ENCODE results near the gene ZBTB44. TPM values are rescaled to one million over a fixed set of nuclear protein-coding genes. Genes with fewer than 3 reads are reported as not detected.

The ZBTB44 gene
- total RNA-seq, 1 donor from 2014 or later, result 32.6 TPM

DNA sequence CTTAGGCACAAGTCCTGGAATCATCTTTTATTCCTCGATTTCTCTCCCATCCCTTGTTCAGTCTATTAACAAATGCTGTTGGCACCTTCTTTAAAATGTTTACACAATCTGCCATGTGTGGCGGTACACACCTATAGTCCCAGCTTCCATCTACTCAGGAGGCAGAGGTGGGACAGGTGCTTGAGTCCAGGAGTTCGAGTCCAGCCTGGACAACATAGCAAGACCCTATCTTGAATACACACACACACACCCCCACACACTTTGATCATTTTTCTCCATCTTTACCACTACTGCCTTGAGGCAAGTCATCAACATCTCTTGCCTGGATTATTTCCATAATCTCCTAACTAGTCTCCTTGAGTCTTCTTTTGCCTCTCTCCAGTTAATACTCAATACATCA is 13.7 kb upstream of the ZBTB44 start:
- no peak for DNase-seq (ENCODE audit: low spot score)
- H3K4me1 Mint-ChIP-seq (ENCODE audit: unreplicated experiment), result no peaks in the 10 kb centered on the region
- TF ChIP-seq, protein P1, sequence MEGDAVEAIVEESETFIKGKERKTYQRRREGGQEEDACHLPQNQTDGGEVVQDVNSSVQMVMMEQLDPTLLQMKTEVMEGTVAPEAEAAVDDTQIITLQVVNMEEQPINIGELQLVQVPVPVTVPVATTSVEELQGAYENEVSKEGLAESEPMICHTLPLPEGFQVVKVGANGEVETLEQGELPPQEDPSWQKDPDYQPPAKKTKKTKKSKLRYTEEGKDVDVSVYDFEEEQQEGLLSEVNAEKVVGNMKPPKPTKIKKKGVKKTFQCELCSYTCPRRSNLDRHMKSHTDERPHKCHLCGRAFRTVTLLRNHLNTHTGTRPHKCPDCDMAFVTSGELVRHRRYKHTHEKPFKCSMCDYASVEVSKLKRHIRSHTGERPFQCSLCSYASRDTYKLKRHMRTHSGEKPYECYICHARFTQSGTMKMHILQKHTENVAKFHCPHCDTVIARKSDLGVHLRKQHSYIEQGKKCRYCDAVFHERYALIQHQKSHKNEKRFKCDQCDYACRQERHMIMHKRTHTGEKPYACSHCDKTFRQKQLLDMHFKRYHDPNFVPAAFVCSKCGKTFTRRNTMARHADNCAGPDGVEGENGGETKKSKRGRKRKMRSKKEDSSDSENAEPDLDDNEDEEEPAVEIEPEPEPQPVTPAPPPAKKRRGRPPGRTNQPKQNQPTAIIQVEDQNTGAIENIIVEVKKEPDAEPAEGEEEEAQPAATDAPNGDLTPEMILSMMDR (IDR thresholded peaks at IDR 0.05; ENCODE audit: unreplicated experiment), result no peak
- H3K27ac Mint-ChIP-seq (ENCODE audit: unreplicated experiment), result no peak overlapping the region
- peaks cover 5% of the 10 kb centered on the region for H3K27me3 Mint-ChIP-seq (ENCODE audit: unreplicated experiment)
- H3K9me3 Mint-ChIP-seq (ENCODE audit: unreplicated experiment), result no peaks in the 10 kb centered on the region
- no peaks in the 10 kb centered on the region for H3K36me3 Mint-ChIP-seq (ENCODE audit: low read depth, unreplicated experiment)
- H3K4me3 Mint-ChIP-seq (ENCODE audit: unreplicated experiment), result no peak overlapping the region

DNA sequence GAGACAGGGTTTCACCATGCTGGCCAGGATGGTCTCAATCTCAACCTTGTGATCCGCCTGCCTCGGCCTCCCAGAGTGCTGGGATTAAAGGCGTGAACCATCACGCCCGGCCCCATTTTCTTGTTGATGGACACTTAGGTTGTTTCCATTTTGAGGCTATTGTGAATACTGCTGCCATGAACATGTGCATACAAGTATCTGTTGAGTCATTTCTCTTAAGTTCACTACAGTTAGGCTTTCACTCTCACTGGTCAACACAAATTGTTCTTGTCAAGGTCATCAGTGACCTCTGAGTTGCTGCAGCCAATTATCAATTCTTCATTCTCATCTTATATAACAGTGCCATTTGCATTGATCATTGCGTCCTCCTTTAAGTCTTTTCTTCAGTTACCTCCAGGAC is 13.0 kb upstream of the ZBTB44 start:
- TF ChIP-seq, protein P1 (IDR thresholded peaks at IDR 0.05; ENCODE audit: unreplicated experiment), result no peak
- no peak for DNase-seq (ENCODE audit: low spot score)
- Mint-ChIP-seq H3K4me1 (ENCODE audit: unreplicated experiment) (no peaks in the 10 kb centered on the region), H3K27me3 (ENCODE audit: unreplicated experiment) (peaks cover 5% of the 10 kb centered on the region), H3K27ac (ENCODE audit: unreplicated experiment) (no peak overlapping the region), H3K4me3 (ENCODE audit: unreplicated experiment) (no peak overlapping the region), H3K36me3 (ENCODE audit: low read depth, unreplicated experiment) (no peaks in the 10 kb centered on the region), H3K9me3 (ENCODE audit: unreplicated experiment) (no peaks in the 10 kb centered on the region)

DNA sequence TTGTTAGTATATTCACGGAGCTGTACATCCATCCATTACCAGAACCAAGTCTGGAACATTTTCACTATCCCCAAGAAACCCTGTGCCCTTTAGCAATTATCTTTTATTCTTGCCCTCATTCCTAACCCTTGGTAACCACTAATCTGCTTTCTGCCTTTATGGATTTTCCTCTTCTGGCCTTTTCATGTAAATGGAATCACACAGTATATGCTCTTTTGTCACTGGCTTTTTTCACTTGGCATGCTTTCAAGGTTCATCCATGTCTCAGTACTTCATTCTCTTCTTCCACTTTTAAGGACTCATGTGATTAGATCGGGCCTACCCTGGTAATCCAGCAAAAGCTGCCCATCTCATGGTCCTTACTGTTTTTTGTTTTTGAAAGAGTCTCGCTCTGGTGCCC is 11.0 kb upstream of the ZBTB44 start:
- DNase-seq (ENCODE audit: low spot score), result no peak
- Mint-ChIP-seq H3K9me3 (ENCODE audit: unreplicated experiment) (no peaks in the 10 kb centered on the region), H3K27me3 (ENCODE audit: unreplicated experiment) (peaks cover 5% of the 10 kb centered on the region), H3K36me3 (ENCODE audit: low read depth, unreplicated experiment) (no peaks in the 10 kb centered on the region), H3K4me3 (ENCODE audit: unreplicated experiment) (no peak overlapping the region), H3K4me1 (ENCODE audit: unreplicated experiment) (no peaks in the 10 kb centered on the region), H3K27ac (ENCODE audit: unreplicated experiment) (no peak overlapping the region)
- TF ChIP-seq, protein P1 (IDR thresholded peaks at IDR 0.05; ENCODE audit: unreplicated experiment), result no peak

DNA sequence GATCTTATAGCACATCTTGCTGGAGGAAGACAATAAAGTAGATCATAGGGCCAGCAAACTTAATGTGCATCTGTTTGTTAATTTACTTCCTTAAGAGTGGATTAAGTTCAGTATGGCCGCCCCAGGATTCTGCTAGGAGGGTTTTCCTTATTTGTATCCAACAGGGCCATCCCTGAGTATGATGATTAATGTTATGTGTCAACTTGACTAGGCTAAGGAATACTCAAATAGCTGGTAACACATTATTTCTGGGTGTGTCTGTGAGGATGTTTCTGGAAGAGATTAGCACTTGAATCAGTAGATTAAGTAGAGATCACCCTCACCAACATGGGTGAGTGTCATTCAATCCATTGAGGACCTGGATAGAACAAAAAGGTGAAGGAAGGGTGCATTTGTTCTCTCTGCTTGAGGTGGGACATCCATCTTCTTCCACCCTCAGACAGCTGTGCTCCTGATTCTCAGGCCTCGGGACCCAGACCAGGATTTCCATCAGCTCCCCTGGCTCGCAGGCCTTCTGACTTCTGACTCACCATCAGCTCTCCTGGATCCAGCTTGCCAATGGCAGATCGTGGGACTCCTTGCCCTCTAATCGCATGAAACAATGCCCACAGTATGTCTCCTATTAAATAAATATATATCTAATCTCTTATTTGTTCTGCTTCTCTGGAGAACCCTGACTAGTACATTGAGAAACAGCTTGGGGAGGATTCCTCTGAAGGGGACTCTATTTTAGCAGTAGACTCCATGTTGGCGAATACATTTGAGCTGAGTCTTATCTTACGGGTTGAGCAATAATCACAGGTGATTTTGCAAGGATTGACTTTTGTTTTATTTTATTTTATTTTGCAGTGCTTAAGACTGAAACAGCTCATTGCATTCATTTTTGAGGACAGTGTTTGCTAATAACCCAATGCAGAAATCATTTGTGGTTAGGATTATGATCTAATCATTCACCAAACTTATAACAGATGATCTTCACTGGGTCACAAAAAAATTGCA is 9.0 kb upstream of the ZBTB44 start:
- DNase-seq (ENCODE audit: low spot score), result no peak
- Mint-ChIP-seq H3K4me3 (ENCODE audit: unreplicated experiment) (no peak overlapping the region), H3K36me3 (ENCODE audit: low read depth, unreplicated experiment) (no peaks in the 10 kb centered on the region), H3K27ac (ENCODE audit: unreplicated experiment) (no peak overlapping the region), H3K4me1 (ENCODE audit: unreplicated experiment) (no peaks in the 10 kb centered on the region), H3K27me3 (ENCODE audit: unreplicated experiment) (peaks cover 4% of the 10 kb centered on the region), H3K9me3 (ENCODE audit: unreplicated experiment) (no peaks in the 10 kb centered on the region)
- TF ChIP-seq, protein P1 (IDR thresholded peaks at IDR 0.05; ENCODE audit: unreplicated experiment), result no peak

DNA sequence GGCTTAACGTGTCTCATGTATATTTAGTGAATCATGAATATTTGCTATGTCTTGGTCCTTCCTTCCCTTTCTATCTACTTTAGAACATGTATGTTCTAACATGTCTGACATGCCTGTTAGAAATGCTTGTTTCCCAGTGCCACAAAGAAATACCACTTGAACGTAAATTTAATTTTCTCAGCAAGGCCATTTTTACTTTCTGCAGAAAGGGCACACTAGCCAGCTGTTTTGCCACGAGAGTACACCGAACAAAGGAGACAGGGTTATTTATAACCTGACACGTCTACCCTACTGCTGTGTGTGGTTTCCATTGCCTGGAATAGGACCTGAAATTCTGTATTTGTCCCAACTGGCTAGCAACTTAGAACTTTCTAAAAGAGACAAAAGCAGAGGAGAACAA is 7.4 kb upstream of the ZBTB44 start:
- Mint-ChIP-seq H3K4me3 (ENCODE audit: unreplicated experiment) (no peak overlapping the region), H3K27me3 (ENCODE audit: unreplicated experiment) (peaks cover 4% of the 10 kb centered on the region)

More for the DNA sequence above, 7.4 kb upstream of the ZBTB44 start:
- no peaks in the 10 kb centered on the region for H3K36me3 Mint-ChIP-seq (ENCODE audit: low read depth, unreplicated experiment)
- TF ChIP-seq, protein P1 (IDR thresholded peaks at IDR 0.05; ENCODE audit: unreplicated experiment), result no peak
- H3K9me3 Mint-ChIP-seq (ENCODE audit: unreplicated experiment), result no peaks in the 10 kb centered on the region
- no peak overlapping the region for H3K27ac Mint-ChIP-seq (ENCODE audit: unreplicated experiment)
- DNase-seq (ENCODE audit: low spot score), result no peak
- no peaks in the 10 kb centered on the region for H3K4me1 Mint-ChIP-seq (ENCODE audit: unreplicated experiment)

All from endothelial cell (in vitro differentiated cells).